Keratinocyte (primary cell): ENCODE measurements around the gene DIO3.

Experiments
- CTCF ChIP-seq, 3 experiments: IDR thresholded peaks in 1 of 3; conservative IDR thresholded peaks in 1 of 3; optimal IDR thresholded peaks in 1 of 3; 2 replicates in 2 of 3; 3 replicates in 1 of 3; pipeline versions ENCODE3 to v1.5.1; 2011; ENCODE audit warnings: low read length in 3 of 3, mild to moderate bottlenecking in 3 of 3, moderate library complexity in 2 of 3, control low read depth in 1 of 3, inconsistent platforms in 1 of 3; ENCODE audit not compliant: insufficient read depth in 2 of 3; ENCODE audit errors: extremely low read depth in 1 of 3
- EZH2 ChIP-seq: IDR thresholded peaks from one replicate; pipeline ENCODE4 v1.6.1; 2012; ENCODE audit warnings: inconsistent platforms, mild to moderate bottlenecking, low read length, moderate library complexity

- TF ChIP-seq CTCF (optimal IDR thresholded peaks at IDR 0.05 in 1 of 3, IDR thresholded peaks at IDR 0.05 in 1 of 3, conservative IDR thresholded peaks at IDR 0.05 in 1 of 3; ENCODE audit: extremely low read depth in 1 of 3, insufficient read depth in 2 of 3, low read length in 3 of 3), result no peak
- peak; percentile 40 for TF ChIP-seq EZH2
These were observed 2.5 kb upstream of the DIO3 start for GRCh38 chr14:101558739-101559240.
